GM18951 (cell line): Measurements from ENCODE around the gene DMRTC2.

Experiments used
- POLR2A ChIP-seq: IDR thresholded peaks from 4 replicates; pipeline ENCODE4 v1.6.1; 2011; ENCODE audit warnings: mild to moderate bottlenecking; ENCODE audit not compliant: insufficient read length, insufficient read depth; ENCODE audit errors: extremely low read depth
- in situ Hi-C: fragments of 300-500 bp; cut with MboI; formaldehyde crosslinking; loops from one replicate; pipeline ENCODE4 v1.12.0; 2022; ENCODE audit warnings: low sequenced_read_pairs, mixed read lengths, inconsistent platforms; ENCODE audit not compliant: unreplicated experiment

The DMRTC2 gene

GRCh38 chr19:41879670-41880328, 35.0 kb downstream of the DMRTC2 start:
- no peak for TF ChIP-seq POLR2A
- in situ Hi-C loops = no loop called here

DNA sequence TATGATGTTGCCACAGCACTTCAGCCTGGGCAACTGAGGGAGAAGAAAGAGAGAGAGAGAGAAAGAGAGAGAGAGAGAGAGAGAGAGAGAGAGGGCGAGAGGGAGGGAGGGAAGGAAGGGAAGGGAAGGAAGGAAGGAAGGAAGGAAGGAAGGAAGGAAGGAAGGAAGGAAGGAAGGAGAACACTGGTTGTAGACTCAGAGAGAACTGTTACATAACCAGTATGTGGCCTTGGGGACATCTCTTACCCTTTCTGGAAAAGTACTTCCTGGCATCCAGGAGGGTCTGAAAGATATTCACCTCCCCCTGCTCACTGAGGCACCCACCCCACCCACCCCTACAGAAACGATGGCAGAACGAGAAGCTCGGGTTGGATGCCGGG, 35.5 kb downstream of the DMRTC2 start:
- in situ Hi-C loops = no loop called here
- TF ChIP-seq POLR2A = no peak

- TF ChIP-seq POLR2A = peak; percentile 75
- in situ Hi-C loops = no loop called here
Measured at GRCh38 chr19:41882568-41883462, 38.0 kb downstream of the DMRTC2 start, which contains the start of gene ARHGEF1. TSS of gene ARHGEF1 (plus strand) at chr19:41883184. CDS start at chr19:41888083, 4,899 bp downstream.

DNA sequence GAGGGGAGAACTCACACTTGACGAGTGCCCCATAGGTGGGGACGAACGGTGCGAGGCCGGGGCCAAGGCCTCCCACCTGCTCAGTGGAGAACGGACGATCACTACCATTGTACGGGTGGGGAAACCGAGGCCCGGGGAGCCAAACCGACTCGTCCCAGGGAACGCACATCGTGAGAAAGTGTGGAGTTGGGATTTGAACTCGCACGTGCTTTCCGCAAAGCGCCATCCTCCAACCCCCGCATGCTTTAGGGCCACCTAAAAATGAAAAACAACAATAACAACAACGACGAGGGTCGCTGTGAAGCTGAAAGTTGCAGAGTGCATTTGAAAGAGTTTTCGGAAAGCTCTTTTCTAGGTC, 38.6 kb downstream of the DMRTC2 start:
- TF ChIP-seq POLR2A = no peak
- in situ Hi-C loops = no loop called here

- TF ChIP-seq POLR2A = peak; percentile 94
- in situ Hi-C loops = no loop called here
Measured at GRCh38 chr19:41883821-41884733, 39.2 kb downstream of the DMRTC2 start.

GRCh38 chr19:41886761-41887710, 42.2 kb downstream of the DMRTC2 start:
- in situ Hi-C loops = no loop called here
- TF ChIP-seq POLR2A = no peak

- TF ChIP-seq POLR2A = peak; percentile 27
- in situ Hi-C loops = no loop called here
Measured at GRCh38 chr19:41887711-41888382, 43.0 kb downstream of the DMRTC2 start.

DNA sequence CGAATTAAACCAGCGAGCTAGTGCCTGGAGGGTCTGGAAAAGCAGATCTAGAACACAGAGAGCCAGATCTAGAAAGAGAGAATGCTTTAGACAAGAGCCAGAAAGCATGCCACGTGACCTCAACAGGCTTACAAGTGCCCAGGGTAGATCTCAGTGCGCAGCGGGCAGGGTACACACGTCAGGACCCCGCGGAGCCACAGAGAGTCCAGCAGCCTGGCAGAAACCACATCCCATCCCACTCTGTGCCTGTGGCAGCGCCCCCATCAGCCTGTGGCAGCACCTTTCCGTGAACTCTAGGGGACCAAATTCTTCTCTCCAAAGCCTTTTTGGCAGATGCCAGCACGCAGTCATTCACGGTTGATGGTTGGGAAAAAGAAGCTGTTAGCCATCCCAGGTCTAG, 44.1 kb downstream of the DMRTC2 start:
- TF ChIP-seq POLR2A = no peak
- in situ Hi-C loops = no loop called here

- in situ Hi-C loops = no loop called here
- no peak for TF ChIP-seq POLR2A
Measured at GRCh38 chr19:41889896-41890295, 45.1 kb downstream of the DMRTC2 start.

- TF ChIP-seq POLR2A = no peak
- in situ Hi-C loops = no loop called here
Measured at GRCh38 chr19:41890936-41891335, 46.1 kb downstream of the DMRTC2 start.

- in situ Hi-C loops = no loop called here
- no peak for TF ChIP-seq POLR2A
Measured at GRCh38 chr19:41892173-41892902, 47.5 kb downstream of the DMRTC2 start.
